GM19351 (cell line): ENCODE measurements around the gene AKAP13.

ENCODE experiments used
- ATAC-seq: cut with Tn5 transposase; IDR thresholded peaks from one replicate; pipeline ENCODE4 v1.9.1; 2021; ENCODE audit warnings: mild to moderate bottlenecking, moderate library complexity; ENCODE audit not compliant: unreplicated experiment

AKAP13 gene

GRCh38 chr15:85404918-85405866 is 24.8 kb downstream of the AKAP13 start:
- no peak for ATAC-seq

GRCh38 chr15:85406916-85407315 is 26.5 kb downstream of the AKAP13 start:
- ATAC-seq: no peak

- ATAC-seq: peak; percentile 41
These were observed 27.2 kb downstream of the AKAP13 start for GRCh38 chr15:85407421-85408269.

GRCh38 chr15:85408270-85408746 is 27.9 kb downstream of the AKAP13 start:
- ATAC-seq: peak; percentile 58

- no peak for ATAC-seq
These were observed 31.7 kb downstream of the AKAP13 start for GRCh38 chr15:85412066-85412465.

GRCh38 chr15:85412956-85413854 is 32.8 kb downstream of the AKAP13 start:
- ATAC-seq: peak; percentile 98

- no peak for ATAC-seq
These were observed 33.6 kb downstream of the AKAP13 start for GRCh38 chr15:85414037-85414436.

GRCh38 chr15:85414495-85414894 is 34.1 kb downstream of the AKAP13 start:
- no peak for ATAC-seq

GRCh38 chr15:85414991-85415390 is 34.6 kb downstream of the AKAP13 start:
- ATAC-seq: no peak

GRCh38 chr15:85415783-85416182 is 35.4 kb downstream of the AKAP13 start:
- ATAC-seq: no peak

GRCh38 chr15:85417276-85417675 is 36.9 kb downstream of the AKAP13 start:
- ATAC-seq: no peak

- no peak for ATAC-seq
These were observed 38.8 kb downstream of the AKAP13 start for GRCh38 chr15:85419161-85419560.

- no peak for ATAC-seq
These were observed 40.9 kb downstream of the AKAP13 start for GRCh38 chr15:85421116-85421925.

GRCh38 chr15:85422607-85423006 is 42.2 kb downstream of the AKAP13 start:
- no peak for ATAC-seq

GRCh38 chr15:85423256-85423655 is 42.9 kb downstream of the AKAP13 start:
- no peak for ATAC-seq

GRCh38 chr15:85424154-85424553 is 43.8 kb downstream of the AKAP13 start:
- no peak for ATAC-seq

GRCh38 chr15:85426481-85426880 is 46.1 kb downstream of the AKAP13 start:
- ATAC-seq: no peak

GRCh38 chr15:85427286-85428028 is 47.1 kb downstream of the AKAP13 start:
- no peak for ATAC-seq

- no peak for ATAC-seq
These were observed 49.1 kb downstream of the AKAP13 start for GRCh38 chr15:85429522-85429921.
